Choroid plexus epithelial cell (primary cell): ENCODE results near the gene HNRNPR.

Experiments used
- DNase-seq: peaks from one replicate; pipeline ENCODE4 v3.0.0-alpha.2; 2010; ENCODE audit warnings: low read depth
- H3K4me3 ChIP-seq: 2 replicates; pipeline ENCODE4 v1.5.1; 2011; ENCODE audit warnings: low read depth, mild to moderate bottlenecking, control low read depth, low read length, moderate library complexity
- TF ChIP-seq, protein P1 (sequence below): conservative IDR thresholded peaks from 2 replicates; pipeline ENCODE4 v1.5.1; 2011; ENCODE audit warnings: low read depth, mild to moderate bottlenecking, control low read depth, inconsistent platforms, low read length, moderate library complexity

The HNRNPR gene

DNA sequence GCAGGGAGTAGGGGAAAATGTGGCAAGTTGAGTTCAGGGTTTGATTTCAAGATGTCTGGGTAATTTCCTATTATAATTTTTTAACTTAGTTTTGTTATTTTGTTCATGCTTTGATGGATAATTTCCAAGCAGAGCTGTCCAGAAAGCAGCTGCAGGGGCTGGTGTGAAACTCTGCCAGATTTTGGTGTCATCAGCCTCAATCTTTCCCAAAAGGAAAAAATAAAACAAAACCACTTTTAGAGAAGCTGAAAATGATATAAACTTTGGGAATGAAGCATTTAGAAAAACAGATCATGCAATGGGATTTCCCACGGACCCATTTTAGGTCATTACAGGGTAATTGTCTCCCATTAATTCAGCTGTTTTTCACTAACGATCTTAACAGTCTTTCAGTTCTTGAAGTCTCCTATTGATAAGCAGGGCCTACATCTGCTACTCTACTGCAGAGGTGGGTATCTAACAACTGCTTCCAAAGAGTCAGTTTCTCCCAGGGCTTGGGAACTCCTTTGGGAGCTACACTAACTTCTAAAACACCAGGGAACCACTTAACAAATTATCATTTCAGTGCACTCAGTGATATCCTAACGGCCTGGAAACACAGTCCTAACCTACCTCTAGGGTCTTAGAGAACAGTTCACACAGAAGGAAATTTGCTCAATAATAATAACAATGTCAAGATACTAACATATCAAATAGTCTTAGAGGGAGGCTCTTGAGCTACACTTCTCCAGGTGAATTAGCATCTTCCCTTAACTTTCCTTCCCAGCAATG lies 13.2 kb upstream of the HNRNPR start:
- TF ChIP-seq, protein P1, sequence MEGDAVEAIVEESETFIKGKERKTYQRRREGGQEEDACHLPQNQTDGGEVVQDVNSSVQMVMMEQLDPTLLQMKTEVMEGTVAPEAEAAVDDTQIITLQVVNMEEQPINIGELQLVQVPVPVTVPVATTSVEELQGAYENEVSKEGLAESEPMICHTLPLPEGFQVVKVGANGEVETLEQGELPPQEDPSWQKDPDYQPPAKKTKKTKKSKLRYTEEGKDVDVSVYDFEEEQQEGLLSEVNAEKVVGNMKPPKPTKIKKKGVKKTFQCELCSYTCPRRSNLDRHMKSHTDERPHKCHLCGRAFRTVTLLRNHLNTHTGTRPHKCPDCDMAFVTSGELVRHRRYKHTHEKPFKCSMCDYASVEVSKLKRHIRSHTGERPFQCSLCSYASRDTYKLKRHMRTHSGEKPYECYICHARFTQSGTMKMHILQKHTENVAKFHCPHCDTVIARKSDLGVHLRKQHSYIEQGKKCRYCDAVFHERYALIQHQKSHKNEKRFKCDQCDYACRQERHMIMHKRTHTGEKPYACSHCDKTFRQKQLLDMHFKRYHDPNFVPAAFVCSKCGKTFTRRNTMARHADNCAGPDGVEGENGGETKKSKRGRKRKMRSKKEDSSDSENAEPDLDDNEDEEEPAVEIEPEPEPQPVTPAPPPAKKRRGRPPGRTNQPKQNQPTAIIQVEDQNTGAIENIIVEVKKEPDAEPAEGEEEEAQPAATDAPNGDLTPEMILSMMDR, result no peak
- no peak overlapping the region for H3K4me3 ChIP-seq
- no peak for DNase-seq

- no peak overlapping the region for H3K4me3 ChIP-seq
- TF ChIP-seq, protein P1, result no peak
- DNase-seq, result no peak
Observed at GRCh38 chr1:23356471-23357137, 12.5 kb upstream of the HNRNPR start.

DNA sequence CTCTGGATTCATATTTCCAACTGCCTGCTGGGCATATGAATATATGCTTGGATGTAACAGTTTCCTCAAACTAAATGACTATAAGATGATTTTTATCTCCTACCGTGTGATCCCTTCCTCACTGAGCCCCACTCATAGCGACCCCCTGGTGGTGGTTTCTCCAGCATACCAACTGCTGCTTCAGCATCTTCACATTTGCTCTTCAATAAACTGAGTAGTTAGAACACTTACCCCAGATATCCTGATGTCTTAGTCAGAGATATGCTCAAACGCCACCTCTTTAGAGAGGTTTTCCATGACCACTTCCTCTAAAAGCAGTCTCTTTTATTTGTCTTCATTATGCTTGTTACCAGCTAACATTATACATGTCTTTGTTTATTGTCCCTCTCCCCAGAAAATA lies 10.2 kb upstream of the HNRNPR start:
- H3K4me3 ChIP-seq, result no peak overlapping the region
- TF ChIP-seq, protein P1, result peak; percentile 33
- no peak for DNase-seq

DNA sequence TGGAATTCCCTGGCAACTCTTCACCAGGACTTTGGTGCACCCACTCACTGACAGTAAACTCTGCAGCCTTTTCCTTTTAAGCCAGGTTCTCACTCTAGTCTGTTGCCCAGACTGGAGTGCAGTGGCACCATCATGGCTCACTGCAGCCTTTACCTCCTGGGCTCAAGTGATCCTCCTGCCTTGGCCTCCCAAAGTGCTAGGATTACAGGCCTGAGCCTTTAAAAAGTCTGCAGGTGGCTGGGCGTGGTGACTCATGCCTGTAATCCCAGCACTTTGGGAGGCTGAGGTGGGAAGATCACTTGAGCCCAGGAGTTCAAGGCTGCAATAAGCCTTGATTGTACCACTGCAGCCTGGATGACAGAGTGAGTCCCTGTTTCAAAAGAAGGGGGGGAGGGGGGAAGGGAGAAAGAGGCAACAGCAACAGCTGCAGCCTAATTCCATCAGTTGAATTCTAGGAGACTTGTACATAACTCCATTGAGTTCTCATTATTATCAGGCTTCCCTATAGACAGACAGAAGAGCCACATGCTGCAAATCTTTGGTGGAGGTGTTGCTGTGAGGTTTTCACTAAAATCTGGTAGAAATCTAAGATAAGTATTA lies 8.1 kb upstream of the HNRNPR start:
- TF ChIP-seq, protein P1, result no peak

GRCh38 chr1:23345920-23346319 lies 1.8 kb upstream of the HNRNPR start:
- no peak for DNase-seq
- TF ChIP-seq, protein P1, result no peak

More for the DNA sequence above, 8.1 kb upstream of the HNRNPR start:
- no peak for DNase-seq
- H3K4me3 ChIP-seq, result no peak overlapping the region

DNA sequence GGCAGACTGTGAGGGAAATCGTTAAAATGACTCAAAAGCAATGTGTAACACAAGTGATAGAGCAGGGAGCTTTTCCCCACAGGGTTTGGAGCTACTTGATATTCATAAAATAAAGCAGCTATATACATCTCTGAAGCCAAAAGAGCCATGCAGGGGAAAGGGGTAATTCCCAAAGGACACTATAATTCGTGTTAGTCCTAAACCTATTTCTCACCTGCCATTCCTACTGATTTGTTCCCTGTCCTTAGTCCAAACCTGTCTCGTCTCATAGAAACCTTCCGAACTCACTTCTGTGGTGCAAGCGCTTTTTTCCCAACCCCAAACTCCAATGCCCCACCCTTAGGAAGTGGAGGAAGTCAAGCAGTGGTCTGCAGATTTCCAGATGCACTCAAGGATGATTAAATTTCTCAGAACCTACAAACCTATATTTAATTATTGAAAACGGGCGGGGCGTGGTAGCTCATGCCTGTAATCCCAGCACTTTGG lies 946 bp upstream of the HNRNPR start:
- no peak for DNase-seq
- peak overlapping the region; percentile 70 for H3K4me3 ChIP-seq
- TF ChIP-seq, protein P1, result no peak

More at GRCh38 chr1:23345920-23346319, 1.8 kb upstream of the HNRNPR start:
- no peak overlapping the region for H3K4me3 ChIP-seq
